ENCODE measurements around the gene OR8A1.
"Not testable (repeated sequence)": the region's sequence is repeated elsewhere in the genome, so short reads cannot be mapped to it uniquely, and the experiment has no call there.

The OR8A1 gene

GRCh38 chr11:124597626-124598025 is 27.8 kb downstream of the OR8A1 start:
- DNase-seq: no peak

- no peak for DNase-seq
These were observed 31.0 kb downstream of the OR8A1 start for GRCh38 chr11:124600621-124601320.

DNA sequence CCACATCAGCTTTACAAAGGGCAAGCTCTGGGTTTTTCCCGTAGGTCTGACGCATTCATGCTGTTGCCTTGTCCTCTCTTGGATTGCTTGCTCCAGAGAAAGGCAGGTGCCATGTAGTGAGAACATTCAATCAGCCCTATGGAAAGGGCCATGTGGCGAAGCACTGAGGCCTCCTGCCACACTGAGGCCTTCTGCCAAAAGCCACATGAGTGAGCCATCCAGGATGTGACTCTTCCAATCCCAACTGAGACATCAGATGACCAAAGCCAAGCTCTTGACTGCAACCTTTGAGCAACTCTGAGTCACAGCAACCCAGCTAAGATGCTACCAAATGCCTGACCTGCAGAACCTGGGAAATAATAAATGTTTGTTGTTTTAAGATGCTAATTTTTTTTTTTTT is 32.4 kb downstream of the OR8A1 start:
- DNase-seq: no peak

DNA sequence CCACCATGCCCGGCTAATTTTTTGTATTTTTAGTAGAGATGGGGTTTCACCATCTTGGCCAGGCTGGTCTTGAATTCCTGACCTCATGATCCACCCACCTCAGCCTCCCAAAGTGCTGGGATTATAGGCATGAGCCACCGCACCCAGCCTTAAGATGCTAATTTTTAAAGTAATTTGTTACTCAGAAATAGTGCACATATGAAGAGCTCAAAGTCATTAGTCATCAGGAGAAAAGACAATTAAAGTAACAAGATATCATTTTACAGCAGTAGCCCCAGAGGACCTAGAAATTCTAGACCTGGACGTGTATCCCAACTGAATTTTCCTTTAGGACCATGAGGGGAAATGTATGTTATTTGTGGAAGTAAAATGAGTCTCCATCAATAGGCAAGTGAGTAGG is 32.9 kb downstream of the OR8A1 start:
- DNase-seq: not testable (repeated sequence)

DNA sequence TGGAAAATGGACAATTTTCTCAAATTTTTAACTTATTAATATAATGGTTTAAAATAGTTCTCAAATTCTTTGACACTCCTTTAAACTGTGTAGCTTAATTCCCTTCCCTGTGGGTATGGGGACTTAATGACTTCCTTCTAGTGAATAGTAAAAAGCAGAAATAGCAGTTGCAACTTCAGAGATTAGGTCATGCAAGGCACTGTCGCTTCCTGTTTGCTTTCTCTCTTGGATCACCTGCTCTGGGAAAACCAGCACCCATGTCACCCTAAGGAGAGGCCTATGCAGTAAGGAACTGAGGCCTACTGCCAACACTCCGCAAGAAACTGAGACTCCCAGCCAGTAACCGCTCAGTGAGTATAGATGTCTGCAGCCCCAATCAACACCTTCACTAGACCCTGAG is 35.9 kb downstream of the OR8A1 start:
- no peak for DNase-seq

- no peak for DNase-seq
These were observed 38.4 kb downstream of the OR8A1 start for GRCh38 chr11:124608147-124608546.

DNA sequence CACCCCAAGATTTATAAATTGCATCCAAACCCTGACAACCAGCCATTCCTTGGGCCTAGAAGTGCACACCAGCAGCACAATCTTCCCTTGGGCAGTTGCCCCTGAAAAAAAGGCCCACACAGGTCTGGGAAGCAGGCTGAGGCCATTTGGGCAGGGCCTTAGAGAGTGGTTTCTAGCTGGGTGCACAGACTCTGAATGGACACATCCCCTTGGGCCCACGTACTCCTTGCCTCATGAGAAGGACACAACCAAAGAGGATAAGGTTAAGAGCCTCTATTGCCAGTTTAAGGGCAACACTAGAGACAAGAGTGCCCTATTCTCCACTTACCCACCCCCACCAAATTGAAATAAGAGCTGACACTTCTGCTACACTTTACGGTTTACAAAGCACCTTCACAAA is 40.5 kb downstream of the OR8A1 start:
- no peak for DNase-seq

- DNase-seq: no peak
These were observed 41.3 kb downstream of the OR8A1 start, which contains the start of gene PANX3 for GRCh38 chr11:124611064-124611463. Gene PANX3, plus strand, starts transcription at chr11:124611428. Its CDS starts 129 bp downstream, at chr11:124611557.

DNA sequence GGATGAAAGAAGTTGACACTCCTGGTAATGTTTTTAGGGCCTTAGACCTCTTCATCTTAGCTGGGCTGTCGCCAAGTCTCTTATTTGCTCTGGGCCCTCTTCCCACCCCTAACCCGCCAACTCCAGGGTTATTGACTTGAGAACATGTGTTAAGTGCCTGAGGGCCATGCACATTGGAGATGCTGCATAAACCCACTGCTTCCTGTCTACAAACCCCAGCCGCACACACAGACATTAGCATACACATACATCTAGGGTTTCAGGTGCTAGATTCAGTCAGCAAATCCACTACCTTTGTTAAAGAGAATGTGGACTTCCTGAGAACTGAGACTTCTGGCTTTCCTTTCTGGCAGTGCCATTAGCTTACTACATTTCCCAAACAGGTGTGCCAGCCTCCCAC is 42.2 kb downstream of the OR8A1 start:
- DNase-seq: peak in 1 of 5 experiments; percentile 89

GRCh38 chr11:124612567-124613246 is 42.9 kb downstream of the OR8A1 start:
- no peak for DNase-seq

- no peak for DNase-seq
These were observed 49.1 kb downstream of the OR8A1 start for GRCh38 chr11:124618863-124619262.
